GM19239 (cell line): ENCODE measurements around the gene NME4.
"Not testable (repeated sequence)": the region's sequence is repeated elsewhere in the genome, so short reads cannot be mapped to it uniquely, and the experiment has no call there.

Experiments
- DNase-seq: peaks from one replicate; pipeline ENCODE4 v3.0.0; 2011; ENCODE audit warnings: low spot score; ENCODE audit not compliant: insufficient read length
- FAIRE-seq: peaks from 2 replicates; lab custom pipeline; 2011; peaks lifted over from hg19 to GRCh38; lab: Jason Lieb, UNC

The NME4 gene

DNA sequence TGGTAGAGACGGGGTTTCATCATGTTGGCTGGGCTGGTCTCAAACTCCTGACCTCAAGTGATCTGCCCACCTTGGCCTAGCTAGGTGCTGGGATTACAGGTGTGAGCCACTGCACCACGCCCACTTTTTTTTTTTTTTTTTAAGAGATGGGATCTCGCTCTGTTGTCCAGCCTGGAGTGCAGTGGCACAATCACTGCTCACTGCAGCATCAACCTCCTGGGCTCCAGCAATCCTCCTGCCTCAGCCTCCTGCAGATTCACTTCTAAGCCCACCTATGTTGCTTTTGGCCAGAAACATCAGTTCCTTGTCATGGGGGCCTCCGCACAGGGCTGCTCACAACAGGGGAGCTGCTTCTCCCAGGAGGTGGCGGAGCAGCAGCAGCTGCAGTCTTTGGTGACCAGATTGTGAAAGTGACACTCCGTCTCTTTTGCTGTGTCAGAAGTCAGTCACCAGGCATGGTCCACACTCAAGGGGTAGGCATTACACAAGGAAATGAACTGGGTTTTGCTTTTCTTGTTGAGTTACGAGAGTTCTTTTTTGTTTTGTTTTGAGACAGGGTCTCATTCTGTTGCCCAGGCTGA lies 4.5 kb upstream of the NME4 start:
- DNase-seq (no peak), FAIRE-seq (peak; percentile 39)

DNA sequence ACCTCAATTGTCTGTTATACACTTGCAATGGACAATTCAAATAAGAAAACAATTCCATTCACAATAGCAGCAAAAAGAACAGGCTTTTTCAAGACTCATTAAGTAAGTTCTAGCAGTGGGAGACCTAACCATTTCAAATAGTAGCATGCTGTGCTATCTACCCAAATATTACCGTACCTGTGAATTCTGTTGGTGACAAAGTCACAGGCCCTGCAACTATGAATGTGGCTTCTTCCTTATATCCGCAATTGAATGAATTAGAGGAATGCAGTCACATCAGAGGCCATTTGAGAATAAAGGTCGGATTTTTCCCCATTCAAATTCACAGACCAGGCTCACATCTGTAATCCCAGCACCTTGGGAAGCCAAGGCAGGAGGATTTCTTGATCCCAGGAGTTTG lies 800 bp upstream of the NME4 start:
- DNase-seq (no peak), FAIRE-seq (no peak)

DNA sequence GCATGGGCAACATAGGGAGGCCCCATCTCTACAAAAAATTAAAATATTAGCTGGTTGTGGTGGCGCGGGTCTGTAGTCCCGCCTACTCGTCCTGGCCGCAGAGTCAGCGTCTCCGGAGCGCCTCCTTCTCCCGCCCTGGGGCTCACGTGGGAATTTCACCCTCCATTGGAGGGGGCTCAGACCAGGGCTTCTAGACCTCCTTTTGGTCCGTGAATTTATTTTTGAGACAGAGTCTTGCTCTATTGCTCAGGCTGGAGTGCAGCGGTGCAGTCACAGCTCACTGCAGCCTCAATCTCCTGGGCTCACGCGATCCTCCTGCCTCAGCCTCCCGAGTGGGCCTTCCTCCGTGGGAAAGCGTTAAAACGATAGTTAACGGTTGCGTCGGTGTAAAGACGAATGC lies 394 bp upstream of the NME4 start:
- FAIRE-seq = peak; percentile 55
- peak; percentile 66 for DNase-seq

DNA sequence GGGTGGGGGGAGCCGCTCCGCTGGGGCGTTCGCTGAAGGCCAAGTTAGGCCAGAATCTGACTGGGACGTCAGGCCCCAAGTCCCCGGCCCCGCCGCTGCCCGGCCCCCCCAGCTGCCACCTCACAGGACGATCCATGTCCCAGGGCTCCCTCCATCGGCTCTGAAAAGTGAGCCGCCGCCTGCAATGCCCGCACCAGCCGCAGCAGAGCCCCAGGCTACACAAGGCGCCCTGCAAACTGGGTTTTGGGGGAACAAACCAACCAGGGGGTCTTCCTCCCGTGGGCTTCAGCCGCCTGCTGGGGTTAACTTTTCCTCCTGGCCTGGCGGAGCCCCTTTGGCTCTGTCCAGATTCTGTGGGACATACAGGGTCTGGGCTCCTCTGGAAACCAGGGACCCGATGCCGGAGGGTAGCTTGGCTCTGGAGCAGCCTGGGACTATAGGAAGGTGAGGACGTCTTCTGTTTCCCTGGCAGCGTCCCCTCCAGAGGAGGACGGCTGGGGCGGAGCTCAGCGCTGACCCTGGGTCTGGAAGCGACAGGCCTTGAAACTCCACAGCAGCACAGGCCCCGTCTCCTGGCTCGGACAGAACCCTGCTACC lies 835 bp downstream of the NME4 start:
- DNase-seq (no peak), FAIRE-seq (no peak)

DNA sequence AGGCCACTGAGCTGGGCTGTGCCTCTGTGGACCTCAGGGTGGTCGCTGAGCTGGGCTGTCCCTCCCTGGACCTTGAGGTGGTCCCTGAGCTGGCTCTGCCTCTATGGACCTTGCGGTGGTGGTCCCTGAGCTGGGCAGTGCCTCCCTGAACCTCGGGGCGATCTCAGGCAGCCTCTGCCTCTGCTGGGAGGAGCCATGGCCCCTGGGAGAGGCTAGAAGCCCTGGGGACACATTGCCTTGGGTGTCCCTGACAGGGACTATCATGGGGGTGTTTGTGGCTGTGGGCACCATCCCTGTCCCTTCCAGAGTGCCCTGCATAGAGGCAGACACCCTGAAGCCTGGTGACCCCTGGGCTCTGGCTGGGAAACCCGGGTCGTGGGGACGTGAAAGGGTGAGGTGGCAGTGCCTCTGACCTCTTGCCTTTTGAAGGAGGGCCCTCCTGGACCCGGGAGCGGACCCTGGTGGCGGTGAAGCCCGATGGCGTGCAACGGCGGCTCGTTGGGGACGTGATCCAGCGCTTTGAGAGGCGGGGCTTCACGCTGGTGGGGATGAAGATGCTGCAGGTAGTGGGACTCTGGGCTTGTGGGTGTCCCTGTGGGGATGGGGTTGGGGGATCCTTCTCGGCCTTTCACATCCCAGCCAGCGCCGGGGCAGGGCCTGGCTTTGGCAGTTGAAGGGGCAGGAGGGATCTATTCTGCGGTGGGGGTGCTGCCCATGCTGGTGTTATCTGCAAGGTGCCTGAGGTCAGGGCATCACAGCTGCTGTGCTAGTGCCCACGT lies 1.8 kb downstream of the NME4 start:
- DNase-seq (no peak), FAIRE-seq (no peak)

DNA sequence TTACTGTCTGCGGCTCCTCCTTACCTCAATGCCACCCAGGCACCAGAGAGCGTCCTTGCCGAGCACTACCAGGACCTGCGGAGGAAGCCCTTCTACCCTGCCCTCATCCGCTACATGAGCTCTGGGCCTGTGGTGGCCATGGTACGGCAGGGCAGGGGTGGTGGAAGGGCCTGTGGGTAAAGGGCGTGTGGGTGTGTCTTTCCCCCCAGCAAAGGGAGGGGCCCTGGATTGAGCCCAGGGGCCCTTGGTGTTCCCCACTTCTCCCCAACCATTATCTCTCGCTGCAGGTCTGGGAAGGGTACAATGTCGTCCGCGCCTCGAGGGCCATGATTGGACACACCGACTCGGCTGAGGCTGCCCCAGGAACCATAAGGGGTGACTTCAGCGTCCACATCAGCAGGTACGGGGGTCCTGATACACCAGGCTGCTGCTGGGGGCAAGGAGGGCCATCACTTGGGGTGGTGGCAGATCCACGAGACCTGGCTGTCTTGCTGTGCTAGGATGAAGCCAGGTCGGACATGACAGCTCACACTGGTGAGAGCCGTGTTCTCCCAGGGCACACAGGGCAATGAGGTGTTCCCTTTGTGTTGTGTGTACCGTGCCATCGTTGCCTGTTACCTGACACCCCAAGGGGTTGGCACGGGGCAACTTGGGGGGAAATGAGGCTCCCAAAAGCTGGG lies 2.5 kb downstream of the NME4 start:
- FAIRE-seq (no peak), DNase-seq (no peak)

DNA sequence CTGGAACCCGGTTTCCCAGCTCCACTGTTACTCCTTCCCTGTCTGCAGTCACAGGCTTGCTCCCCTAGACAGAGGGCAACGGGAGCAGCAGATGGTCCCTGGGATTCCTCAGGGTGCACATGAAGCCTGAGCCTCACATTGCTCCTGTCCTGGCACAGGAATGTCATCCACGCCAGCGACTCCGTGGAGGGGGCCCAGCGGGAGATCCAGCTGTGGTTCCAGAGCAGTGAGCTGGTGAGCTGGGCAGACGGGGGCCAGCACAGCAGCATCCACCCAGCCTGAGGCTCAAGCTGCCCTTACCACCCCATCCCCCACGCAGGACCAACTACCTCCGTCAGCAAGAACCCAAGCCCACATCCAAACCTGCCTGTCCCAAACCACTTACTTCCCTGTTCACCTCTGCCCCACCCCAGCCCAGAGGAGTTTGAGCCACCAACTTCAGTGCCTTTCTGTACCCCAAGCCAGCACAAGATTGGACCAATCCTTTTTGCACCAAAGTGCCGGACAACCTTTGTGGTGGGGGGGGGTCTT lies 3.1 kb downstream of the NME4 start:
- no peak for FAIRE-seq
- no peak for DNase-seq

DNA sequence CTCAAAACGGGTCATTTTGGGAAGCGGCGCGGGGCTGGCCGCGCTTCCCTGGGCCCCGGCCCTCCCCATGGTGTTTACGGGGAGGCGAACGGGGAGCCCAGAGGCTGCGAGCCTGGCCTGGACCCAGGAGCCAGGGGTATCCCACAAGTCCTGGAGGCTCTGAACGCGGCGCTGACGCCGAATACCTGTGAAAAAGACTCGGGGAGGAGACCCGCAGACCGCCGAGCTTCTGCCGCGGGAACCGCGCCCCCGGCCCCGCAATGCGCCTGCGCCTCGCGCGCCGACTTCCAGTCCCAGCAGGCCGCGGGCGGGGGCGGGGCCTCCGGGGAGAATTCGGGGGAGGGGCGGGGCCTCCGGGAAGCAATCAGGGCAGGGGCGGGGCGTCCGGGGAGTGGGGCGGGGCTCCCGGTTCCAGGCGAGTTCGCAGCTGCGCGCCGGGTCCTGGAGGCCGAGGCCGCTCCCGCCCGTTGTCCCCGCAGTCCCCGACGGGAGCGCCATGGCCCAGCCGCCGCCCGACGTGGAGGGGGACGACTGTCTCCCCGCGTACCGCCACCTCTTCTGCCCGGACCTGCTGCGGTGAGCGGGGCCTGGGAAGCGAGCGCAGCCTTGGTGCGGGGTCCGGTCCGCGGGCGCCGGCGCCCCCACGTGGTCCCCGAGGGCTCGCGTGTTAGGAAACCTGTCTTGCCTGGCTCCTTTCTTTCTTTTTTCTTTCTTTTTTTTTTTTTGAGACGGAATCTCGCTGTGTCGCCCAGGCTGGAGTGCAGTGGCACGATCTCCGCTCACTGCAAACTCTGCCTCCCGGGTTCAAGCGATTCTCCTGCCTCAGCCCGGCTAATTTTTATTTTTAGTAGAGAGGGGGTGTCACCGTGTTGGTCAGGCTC lies 4.7 kb downstream of the NME4 start, which contains the start of gene DECR2:
Gene DECR2 (plus strand): TSS at position 418 of the 881 bp plus-strand sequence. CDS start 79 bp downstream, at position 497.
- FAIRE-seq = no peak
- peak; percentile 96 for DNase-seq

DNA sequence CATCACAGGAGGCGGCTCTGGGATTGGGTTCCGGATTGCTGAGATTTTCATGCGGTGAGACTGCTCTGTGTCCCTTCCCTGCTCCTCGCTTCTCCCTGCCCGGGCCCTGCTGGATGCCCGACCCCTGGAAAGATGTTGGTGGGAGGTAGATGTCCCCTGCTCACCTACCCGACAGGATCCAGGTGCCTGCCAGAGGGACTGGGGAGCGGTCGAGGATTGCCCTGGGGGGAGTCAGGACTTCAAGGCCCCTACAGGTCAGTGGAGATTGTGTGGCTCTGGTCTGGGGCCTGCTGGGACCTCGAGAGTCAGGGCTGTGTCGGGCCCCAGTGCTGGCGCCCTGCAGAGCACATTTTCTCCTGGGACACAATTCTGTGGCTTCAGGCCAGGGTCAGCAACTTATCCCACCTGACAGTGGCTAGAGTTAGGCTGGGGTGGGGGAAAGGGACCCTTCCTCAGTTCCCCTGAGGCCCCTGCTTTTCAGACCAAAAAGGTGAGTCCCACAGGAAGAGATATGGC lies 8.0 kb downstream of the NME4 start:
- no peak for FAIRE-seq

DNA sequence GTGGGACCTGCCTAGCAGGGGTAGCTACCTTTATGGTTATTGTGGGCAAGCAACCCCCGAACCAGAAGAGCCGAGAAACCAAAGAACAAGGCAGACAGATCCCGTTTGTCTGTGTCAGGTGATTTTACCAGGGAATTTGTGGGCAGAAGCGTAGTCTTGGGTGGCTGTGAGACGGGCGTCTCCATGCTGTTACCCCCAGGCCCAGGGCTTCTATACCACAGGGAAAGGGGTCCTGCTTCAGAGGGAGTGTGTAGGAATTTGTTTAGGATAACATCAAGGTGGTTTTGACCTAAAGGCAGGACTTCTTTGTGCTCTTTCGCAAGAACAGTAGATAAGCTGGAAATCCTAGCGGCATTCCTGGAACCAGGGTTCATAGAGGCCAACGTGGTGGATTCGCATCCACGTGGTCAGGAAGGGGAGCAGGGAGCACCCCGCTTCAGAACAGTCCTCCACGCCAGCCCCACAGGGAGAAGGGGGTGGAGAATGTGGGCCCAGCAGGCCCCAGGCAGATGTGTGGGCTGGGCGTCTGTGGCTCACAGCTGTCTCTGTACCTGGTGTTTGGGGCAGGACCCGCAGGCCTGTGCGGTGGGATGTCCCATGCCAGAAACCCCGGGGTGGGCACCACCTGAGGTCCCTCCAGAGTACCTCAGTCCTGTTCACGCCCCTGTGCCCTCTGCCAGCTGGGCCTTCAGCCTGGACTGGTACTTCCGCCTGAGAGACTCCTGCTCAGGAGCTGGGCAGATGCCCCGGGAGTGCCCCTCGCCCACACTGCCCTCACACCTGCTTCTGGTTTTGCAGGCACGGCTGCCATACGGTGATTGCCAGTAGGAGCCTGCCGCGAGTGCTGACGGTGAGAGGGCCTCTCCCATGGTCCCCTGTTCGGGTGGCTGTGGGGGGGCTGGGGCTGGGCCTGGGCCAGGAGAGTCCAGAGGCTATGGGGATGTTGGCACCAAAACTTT lies 8.8 kb downstream of the NME4 start:
- FAIRE-seq (no peak), DNase-seq (no peak)

More for the DNA sequence above, 8.0 kb downstream of the NME4 start:
- DNase-seq = no peak

DNA sequence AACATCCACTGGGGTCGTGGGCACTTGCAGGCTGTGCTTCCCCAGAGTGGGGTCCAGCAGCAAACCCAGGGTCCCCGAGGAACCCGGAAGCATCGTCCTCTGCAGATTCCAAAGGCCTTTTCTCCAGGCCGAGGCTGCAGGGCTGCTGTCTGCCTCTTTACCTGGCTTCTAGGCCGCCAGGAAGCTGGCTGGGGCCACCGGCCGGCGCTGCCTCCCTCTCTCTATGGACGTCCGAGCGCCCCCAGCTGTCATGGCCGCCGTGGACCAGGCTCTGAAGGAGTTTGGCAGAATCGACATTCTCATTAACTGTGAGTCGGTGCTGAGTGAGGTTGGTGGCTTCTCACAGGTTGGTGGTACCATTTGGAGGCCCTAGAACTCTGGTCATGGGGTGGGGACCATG lies 10.3 kb downstream of the NME4 start:
- FAIRE-seq = no peak
- no peak for DNase-seq

DNA sequence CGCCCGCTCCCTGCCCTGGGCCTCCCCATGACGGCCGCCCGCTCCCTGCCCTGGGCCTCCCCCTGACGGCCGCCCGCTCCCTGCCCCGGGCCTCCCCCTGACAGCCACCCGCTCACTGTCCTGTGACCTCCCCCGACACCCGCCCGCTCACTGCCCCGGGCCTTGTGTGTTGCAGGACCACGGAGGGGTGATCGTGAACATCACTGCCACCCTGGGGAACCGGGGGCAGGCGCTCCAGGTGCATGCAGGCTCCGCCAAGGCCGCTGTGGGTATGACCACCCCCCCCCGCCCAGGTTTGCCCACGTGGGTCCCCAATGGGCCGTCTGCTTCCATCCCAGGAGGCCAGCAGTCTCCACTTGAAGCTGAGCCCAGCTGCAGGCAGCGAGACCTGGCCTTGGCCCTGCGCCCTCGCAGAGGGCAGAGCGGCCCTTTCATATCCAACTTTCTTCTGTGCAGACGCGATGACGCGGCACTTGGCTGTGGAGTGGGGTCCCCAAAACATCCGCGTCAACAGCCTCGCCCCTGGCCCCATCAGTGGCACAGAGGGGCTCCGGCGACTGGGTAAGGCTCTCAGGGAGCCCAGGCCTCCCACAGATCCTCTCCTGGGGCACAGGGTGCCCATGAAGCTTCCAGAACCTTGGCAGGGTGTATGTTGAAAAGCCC lies 13.6 kb downstream of the NME4 start:
- FAIRE-seq (no peak), DNase-seq (no peak)

DNA sequence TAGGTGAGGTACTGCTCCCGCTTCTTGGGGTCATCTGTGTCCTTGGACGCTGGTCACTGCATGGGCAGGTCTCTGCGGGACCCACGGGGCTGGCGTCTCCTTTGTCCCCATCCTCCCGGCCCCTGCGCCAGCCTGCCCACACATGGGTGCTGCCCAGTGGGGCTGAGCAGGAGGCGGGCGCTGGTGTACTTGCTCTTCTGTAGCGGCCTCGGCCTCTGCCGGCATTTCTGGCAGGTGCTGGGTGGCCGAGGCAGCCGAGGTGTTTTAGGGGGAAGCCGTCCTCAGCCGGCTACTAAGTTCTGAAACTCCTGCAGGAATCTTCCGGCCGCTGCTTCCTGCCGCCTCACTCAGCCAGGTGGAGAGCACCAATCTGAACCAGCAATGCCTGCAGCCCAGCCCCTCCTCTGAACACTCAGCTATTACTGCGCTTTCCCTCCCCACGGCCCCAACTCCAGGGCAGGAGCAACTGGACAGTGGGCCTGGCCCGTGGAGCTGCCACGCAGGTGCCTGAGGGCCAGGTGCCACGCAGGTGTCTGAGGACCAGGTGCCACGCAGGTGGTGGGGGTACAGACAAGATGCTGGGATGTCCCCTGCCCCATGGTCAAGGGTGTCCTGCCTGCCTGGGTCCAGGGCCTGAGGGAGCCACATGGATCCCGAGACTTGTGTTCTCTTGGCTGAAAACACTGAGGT lies 14.7 kb downstream of the NME4 start:
- FAIRE-seq (no peak), DNase-seq (no peak)

DNA sequence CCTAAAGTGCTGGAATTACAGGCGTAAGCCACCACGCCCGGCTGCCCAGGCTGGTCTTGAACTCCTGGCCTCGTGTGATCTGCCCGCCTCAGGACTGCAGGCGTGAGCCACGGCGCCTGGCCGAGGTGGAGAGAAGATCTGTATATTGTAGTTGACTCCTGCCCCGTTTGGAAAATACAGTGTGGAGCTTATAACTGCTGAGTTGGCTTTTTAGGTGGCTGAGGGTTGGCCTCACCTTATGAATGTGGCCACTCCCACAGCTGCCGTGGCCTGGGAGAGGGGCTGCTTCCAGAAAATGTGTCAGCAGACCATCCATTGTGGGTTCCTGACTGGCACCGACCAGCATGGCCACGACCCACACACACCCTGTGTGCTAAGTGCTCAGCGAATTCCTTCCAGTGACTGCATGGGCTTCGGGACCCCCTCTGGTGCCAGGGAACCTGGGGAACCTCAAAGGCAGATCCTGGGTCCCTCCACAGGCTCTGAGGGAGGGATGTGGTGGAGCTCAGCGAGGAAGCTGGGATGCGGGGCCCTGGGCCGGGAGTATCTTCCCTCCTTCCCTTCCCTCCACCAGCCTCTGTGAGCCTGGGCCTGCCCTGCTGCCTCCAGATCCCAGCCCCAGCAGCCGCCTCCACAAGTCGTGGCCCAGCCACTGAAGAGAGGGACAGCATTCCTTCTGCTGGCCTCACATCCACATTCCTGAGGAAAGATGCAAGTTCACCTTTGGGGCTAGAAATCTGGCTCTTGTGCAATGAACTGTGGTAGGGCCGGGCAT lies 17.6 kb downstream of the NME4 start:
- DNase-seq (no peak), FAIRE-seq (no peak)

DNA sequence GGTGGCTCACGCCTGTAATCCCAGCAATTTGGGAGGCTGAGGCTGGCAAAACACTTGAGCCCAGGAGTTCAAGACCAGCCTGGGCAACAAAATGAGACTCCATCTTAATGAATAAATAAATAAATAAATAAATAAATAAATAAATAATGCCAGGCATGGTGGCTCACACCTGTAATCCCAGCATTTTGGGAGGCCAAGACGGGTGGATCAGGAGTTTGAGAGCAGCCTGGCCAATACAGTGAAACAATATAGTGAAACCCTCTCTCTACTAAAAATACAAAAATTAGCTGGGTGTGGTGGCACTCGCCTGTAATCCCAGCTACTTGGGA lies 18.1 kb downstream of the NME4 start:
- FAIRE-seq, DNase-seq: not testable (repeated sequence)

DNA sequence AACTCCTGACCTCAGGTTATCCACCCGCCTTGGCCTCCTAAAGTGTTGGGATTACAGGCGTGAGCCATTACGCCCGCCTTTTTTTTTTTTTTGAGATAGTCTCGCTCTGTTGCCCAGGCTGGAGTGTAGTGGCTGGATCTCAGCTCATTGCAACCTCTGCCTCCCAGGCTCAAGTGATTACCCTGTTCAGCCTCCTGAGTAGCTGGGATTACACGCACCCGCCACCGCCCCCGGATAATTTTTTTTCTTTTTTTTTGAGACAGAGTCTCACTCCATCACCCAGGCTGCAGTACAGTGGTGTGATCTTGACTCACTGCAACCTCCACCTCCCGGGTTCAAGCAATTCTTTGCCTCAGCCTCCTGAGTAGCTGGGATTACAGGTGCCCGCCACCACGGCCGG lies 25.2 kb downstream of the NME4 start:
- DNase-seq, FAIRE-seq: not testable (repeated sequence)
